H1 (cell line): ENCODE data around the gene SUB1.

ENCODE experiments used
- EZH2 ChIP-seq: fragments of 200-600 bp; sonication (generic); IDR thresholded peaks from 2 replicates; pipeline ENCODE4 v1.7.1; 2012; ENCODE audit warnings: low read depth, mild to moderate bottlenecking, moderate library complexity, low read length, inconsistent platforms; ENCODE audit not compliant: severe bottlenecking
- POLR2A ChIP-seq, 2 experiments: IDR thresholded peaks; 1 replicate in 1 of 2; 2 replicates in 1 of 2; pipeline ENCODE4 v1.6.1; 2011; ENCODE audit warnings: low read depth in 2 of 2, low read length in 2 of 2, mild to moderate bottlenecking in 2 of 2; ENCODE audit errors: control extremely low read depth in 1 of 2
- SP1 ChIP-seq: IDR thresholded peaks from 2 replicates; pipeline ENCODE4 v1.6.1; 2011; ENCODE audit warnings: low read depth, low read length
- SP2 ChIP-seq: IDR thresholded peaks from 2 replicates; pipeline ENCODE4 v1.6.1; 2012; ENCODE audit warnings: mild to moderate bottlenecking, low read length, inconsistent platforms
- SRF ChIP-seq: IDR thresholded peaks from 2 replicates; pipeline ENCODE4 v1.6.1; 2011; ENCODE audit warnings: mild to moderate bottlenecking, low read depth, low read length, moderate library complexity
- USF2 ChIP-seq: IDR thresholded peaks from 2 replicates; pipeline ENCODE4 v1.6.1; 2011; ENCODE audit warnings: low read length, improper control_type of control experiment
- TF ChIP-seq, protein P1 (sequence below), 3 experiments: IDR thresholded peaks; 1 replicate in 2 of 3; 2 replicates in 1 of 3; pipeline versions ENCODE4 v1.5.1 to v1.6.1; 2011; ENCODE audit warnings: low read length in 3 of 3, mild to moderate bottlenecking in 3 of 3, inconsistent platforms in 2 of 3, low read depth in 1 of 3, moderate library complexity in 1 of 3; ENCODE audit not compliant: insufficient read depth in 1 of 3; ENCODE audit errors: control extremely low read depth in 1 of 3

DNA sequence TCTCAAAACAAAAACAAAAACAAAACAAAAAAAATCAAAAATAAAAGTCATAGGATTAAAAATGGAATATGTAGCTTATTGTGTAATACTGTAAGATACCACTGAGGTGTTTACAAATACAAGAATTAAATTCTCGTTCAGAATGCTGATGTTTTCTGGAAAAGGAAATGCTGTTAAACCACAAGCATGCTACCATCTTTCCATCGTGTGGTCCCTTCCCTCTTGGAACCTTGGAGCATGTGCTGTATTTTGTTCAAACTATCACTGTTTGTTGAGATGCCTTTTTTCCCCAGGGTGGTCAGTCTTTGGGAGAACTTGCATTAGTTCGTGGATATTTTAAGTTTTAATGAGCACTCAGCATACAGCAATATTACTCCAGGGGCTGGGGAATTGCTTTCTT lies 39.7 kb downstream of the SUB1 start:
- TF ChIP-seq SP2: no peak
- TF ChIP-seq, protein P1, sequence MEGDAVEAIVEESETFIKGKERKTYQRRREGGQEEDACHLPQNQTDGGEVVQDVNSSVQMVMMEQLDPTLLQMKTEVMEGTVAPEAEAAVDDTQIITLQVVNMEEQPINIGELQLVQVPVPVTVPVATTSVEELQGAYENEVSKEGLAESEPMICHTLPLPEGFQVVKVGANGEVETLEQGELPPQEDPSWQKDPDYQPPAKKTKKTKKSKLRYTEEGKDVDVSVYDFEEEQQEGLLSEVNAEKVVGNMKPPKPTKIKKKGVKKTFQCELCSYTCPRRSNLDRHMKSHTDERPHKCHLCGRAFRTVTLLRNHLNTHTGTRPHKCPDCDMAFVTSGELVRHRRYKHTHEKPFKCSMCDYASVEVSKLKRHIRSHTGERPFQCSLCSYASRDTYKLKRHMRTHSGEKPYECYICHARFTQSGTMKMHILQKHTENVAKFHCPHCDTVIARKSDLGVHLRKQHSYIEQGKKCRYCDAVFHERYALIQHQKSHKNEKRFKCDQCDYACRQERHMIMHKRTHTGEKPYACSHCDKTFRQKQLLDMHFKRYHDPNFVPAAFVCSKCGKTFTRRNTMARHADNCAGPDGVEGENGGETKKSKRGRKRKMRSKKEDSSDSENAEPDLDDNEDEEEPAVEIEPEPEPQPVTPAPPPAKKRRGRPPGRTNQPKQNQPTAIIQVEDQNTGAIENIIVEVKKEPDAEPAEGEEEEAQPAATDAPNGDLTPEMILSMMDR (IDR thresholded peaks at IDR 0.05; ENCODE audit: control extremely low read depth in 1 of 3, insufficient read depth in 1 of 3, low read depth in 1 of 3, low read length in 3 of 3): no peak
- TF ChIP-seq SRF: no peak
- no peak for TF ChIP-seq EZH2
- no peak for TF ChIP-seq USF2
- no peak for TF ChIP-seq SP1
- no peak for TF ChIP-seq POLR2A (IDR thresholded peaks at IDR 0.05; ENCODE audit: control extremely low read depth in 1 of 2, low read depth in 2 of 2, low read length in 2 of 2)
